GM10847 (cell line): ENCODE measurements around the gene FXYD5.

ENCODE experiments used
- POLR2A ChIP-seq: IDR thresholded peaks from 2 replicates; pipeline ENCODE4 v1.6.1; 2011; ENCODE audit not compliant: insufficient read length; ENCODE audit errors: extremely low read depth

The FXYD5 gene

DNA sequence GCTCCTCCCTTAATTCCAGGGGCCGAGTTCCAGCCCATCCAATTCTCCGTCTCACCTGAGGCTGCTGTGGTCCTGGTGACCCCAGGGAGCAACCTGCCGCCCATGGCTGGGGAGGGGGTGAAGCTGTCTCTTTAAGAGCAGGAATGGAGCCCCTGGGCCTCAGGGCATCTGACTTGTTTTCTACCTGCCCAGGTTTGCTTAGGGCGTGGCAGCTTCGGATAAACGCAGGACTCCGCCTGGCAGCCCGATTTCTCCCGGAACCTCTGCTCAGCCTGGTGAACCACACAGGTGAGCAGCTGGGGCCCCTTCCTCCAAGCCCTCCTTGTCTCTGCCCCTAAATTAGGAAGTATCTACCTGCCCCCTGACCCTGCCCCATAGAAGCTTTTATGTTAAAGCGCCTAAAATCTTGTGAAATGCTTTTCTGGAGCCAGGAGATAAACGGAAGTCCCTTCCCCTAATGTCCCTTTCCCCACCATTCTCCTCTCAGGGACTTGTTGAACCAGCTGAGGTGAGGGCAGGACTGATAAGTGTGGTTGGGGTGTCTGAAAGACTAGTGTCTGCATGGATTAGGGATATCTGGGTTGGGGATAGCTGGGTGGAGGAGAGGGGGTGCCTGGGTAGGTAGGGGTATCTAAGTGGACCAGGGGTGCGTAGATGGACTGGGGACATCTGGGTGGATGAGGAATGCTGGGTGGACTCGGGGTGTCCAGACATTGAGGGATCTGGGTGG, 38.3 kb upstream of the FXYD5 start:
- no peak for TF ChIP-seq POLR2A

DNA sequence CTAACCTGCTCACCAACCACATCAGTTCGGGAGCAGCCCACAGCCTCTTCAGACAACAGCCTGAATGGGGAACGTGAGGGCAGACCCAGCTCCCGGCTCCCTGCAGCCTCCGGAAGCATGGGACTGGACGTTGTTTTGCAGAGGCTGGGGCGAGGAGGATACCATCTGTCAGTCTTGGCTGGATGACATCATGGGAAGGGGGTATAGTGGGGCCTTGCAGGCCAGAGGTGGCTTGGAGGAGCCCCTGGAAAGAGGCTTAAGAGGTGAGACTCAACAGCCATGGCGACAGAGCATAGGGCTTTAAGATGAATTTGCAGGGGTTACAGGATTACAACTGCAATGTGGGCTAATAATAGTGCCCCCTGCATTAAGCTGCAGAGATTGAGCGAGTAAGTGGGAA, 37.4 kb upstream of the FXYD5 start:
- TF ChIP-seq POLR2A, result no peak

DNA sequence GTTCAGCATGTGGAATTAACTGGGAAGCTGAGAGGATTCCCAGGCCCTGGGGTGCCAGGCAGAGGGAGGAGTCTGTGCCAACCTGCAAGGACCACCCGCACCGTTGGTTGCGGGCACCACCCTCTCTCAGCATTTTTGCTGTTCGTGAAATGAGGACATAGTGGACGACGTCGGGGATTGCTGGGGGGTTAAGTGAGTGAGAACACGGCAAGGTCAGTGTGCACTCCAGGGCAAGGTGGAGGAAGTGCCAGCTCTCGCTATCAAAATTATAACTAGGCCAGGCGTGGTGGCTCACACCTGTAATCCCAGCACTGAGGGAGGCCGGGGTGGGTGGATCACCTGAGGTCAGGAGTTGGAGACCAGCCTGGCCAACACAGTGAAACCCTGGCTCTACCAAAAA, 36.7 kb upstream of the FXYD5 start:
- no peak for TF ChIP-seq POLR2A

GRCh38 chr19:35118268-35119020, 36.1 kb upstream of the FXYD5 start:
- TF ChIP-seq POLR2A, result no peak

DNA sequence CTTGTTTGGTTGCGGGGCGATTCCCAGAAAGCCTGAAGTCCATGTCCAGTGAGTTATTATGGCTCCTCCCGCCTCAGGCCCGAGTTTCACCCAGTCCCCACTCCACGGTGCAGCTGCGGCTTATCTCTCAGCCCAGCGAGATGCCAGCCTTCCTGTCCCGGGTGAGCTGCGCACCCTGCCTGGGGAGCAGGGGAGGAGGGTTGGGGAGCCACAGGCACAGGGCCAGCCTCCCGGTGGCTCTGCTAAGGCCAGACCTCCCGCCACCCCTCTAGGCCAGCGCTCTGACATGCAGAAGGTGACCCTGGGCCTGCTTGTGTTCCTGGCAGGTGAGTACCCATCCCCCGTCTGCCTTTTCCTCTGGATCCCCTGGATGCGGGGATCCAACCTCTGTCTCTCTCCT, 35.4 kb upstream of the FXYD5 start:
- no peak for TF ChIP-seq POLR2A

DNA sequence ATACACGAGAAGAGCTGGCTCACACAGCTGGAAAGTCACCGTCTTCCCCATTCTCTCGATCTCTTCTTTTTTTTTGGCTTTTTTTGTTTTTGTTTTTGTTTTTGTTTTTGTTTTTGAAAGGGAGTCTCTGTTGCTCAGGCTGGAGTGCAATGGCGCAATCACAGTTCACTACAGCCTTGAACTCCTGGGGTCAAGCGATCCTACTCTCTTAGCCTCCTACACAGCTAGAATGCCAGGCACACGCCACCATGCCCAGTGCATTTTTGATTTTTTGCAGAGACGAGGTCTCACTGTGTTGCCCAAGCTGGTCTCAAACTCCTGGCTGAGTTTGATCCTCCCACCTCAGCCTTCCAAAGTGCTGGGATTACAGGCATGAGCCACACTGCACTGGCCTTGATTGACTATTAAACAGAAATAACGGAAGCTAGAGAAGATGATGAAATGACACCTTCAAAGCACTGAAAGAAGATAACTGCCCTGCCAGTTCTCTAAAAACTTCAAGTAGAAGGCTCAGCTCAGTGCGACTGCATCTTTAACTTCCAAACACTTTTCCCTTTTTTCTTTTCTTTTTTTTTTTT, 34.9 kb upstream of the FXYD5 start:
- TF ChIP-seq POLR2A, result no peak

DNA sequence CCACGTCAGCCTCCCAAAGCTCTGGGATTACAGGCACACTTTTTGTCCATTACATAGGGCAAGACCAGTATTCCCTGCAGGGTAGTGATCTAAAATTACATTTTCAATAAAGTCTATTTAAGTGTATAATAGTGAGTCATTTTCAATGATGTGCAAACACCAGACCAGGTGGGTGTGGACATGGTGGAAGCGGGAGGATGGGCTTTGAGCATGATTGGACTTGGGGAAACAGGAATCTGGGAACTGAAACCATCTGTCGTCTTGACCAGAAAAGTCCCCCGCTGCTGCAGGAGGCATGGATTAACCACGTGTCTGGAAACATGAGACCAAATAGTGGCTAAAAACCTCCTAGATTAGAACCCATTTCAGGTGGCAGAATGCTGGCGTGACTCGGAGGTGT, 34.0 kb upstream of the FXYD5 start:
- TF ChIP-seq POLR2A, result no peak

- no peak for TF ChIP-seq POLR2A
These were observed 33.6 kb upstream of the FXYD5 start for GRCh38 chr19:35120898-35121297.

DNA sequence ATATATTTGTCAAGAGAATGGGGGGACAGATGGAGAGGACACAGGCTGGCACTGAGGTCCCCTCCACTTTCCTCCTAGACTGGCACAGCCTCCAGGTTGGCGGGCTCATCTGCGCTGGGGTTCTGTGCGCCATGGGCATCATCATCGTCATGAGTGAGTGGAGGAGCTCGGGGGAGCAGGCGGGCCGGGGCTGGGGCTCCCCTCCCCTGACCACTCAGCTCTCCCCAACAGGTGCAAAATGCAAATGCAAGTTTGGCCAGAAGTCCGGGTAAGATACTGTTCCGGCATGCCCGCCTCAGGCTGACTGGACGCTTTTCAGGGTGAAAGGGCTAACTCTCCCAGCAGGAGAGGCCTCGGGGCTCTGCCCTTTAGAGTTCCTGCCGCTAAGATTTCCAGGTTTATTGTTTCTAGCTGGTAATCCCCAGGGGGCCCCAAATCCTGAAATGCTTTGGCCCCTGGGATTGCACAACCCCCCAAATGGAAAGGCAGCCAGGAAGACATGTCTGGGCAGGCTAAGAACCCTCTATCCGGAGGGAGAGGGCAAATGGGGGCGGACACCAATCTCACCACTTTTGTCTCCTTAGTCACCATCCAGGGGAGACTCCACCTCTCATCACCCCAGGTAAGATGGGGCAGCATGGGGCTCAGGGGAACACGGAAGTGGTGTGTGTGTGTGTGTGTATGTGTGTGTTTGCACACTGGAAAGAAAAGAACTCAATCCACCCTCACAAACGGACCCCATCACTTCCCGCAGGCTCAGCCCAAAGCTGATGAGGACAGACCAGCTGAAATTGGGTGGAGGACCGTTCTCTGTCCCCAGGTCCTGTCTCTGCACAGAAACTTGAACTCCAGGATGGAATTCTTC, 31.6 kb upstream of the FXYD5 start:
- TF ChIP-seq POLR2A, result no peak

DNA sequence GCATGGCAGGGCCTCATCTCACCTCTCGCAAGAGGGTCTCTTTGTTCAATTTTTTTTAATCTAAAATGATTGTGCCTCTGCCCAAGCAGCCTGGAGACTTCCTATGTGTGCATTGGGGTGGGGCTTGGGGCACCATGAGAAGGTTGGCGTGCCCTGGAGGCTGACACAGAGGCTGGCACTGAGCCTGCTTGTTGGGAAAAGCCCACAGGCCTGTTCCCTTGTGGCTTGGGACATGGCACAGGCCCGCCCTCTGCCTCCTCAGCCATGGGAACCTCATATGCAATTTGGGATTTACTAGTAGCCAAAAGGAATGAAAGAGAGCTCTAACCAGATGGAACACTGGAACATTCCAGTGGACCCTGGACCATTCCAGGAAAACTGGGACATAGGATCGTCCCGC, 31.0 kb upstream of the FXYD5 start:
- no peak for TF ChIP-seq POLR2A

GRCh38 chr19:35124098-35125060, 30.2 kb upstream of the FXYD5 start:
- peak; percentile 37 for TF ChIP-seq POLR2A

GRCh38 chr19:35125270-35125717, 29.2 kb upstream of the FXYD5 start:
- no peak for TF ChIP-seq POLR2A

- TF ChIP-seq POLR2A, result no peak
These were observed 28.5 kb upstream of the FXYD5 start for GRCh38 chr19:35125749-35126623.
